GM12891 (cell line): Measurements from ENCODE around the gene AFMID.

Experiments
- POLR2A ChIP-seq: IDR thresholded peaks from 2 replicates; pipeline ENCODE4 v1.6.1; 2011; ENCODE audit warnings: low read depth, low read length, control low read depth
- POLR2AphosphoS5 ChIP-seq: IDR thresholded peaks from 2 replicates; pipeline ENCODE4 v1.6.1; 2011; ENCODE audit warnings: low read depth, low read length, control low read depth
- POU2F2 ChIP-seq: IDR thresholded peaks from 2 replicates; pipeline ENCODE4 v1.6.1; 2011; ENCODE audit warnings: low read depth, mild to moderate bottlenecking, control low read depth, low read length, moderate library complexity
- SPI1 ChIP-seq: IDR thresholded peaks from 2 replicates; pipeline ENCODE4 v1.6.1; 2011; ENCODE audit warnings: low read depth, low read length, control low read depth
- TAF1 ChIP-seq: IDR thresholded peaks from 2 replicates; pipeline ENCODE4 v1.6.1; 2011; ENCODE audit warnings: low read depth, low read length, control low read depth

DNA sequence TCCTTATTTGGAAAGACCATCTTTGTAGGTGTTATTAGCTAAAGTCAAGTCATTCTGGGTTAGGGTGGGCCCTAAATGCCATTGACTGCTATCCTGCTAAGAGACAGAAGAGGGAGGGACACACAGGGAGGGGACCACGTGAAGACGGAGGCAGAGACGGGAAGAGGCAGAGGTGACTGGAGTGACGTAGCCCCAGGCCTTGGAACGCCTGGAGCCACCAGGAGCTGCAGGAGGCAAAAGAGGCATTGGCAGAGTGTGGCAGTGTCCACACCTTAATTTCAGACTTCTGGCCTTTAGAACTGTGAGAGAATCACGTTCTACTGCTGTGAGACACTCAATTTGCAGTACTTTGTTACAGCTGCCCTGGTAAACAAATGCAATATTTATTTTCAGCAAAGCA is 13.3 kb downstream of the AFMID start:
- TF ChIP-seq POLR2AphosphoS5 (no peak), TAF1 (no peak), POLR2A (no peak), POU2F2 (no peak), SPI1 (no peak)
